HepG2 (cell line): ENCODE data around the gene CASR. TPM values are rescaled to one million over a fixed set of nuclear protein-coding genes. Genes with fewer than 3 reads are reported as not detected.

Source experiments
- ATAC-seq: fragments of 200-7000 bp; cut with Tn5 transposase; 3 replicates; pipeline ENCODE4 v1.9.1; 2020; ENCODE audit warnings: mild to moderate bottlenecking, moderate library complexity
- BruUV-seq: library from RNA; stranded (reverse); fragments of 400-500 nt; replicated peaks from 2 replicates; lab custom pipeline; 2021; lab: Mats Ljungman, UMichigan
- CTCF ChIA-PET: fragments of 300-600 bp; formaldehyde crosslinking; extraction: SDS; loops from one replicate; lab custom pipeline; 2021; ENCODE audit warnings: low total read pairs, inconsistent platforms, low intra/inter-chr PET ratio; lab: Yijun Ruan, JAX
- POLR2A ChIA-PET: fragments of 350-600 bp; sonication (Branson Sonifier 250); formaldehyde crosslinking; loops from one replicate; lab custom pipeline; 2020; ENCODE audit warnings: antibody characterized with exemption, inconsistent platforms; lab: Yijun Ruan, JAX
- DNase-seq: peaks from one replicate; pipeline ENCODE4 v3.0.0-alpha.2; 2015; ENCODE audit warnings: low spot score
- FAIRE-seq: peaks from 3 replicates; lab custom pipeline; 2011; peaks lifted over from hg19 to GRCh38; lab: Jason Lieb, UNC
- H2AFZ ChIP-seq: one replicate; pipeline ENCODE4 v1.6.1; 2011; ENCODE audit warnings: low read length, inconsistent platforms
- H3K27ac ChIP-seq: fragments of 300-600 bp; 3 replicates; pipeline ENCODE4 v1.8.0; 2011; ENCODE audit warnings: mixed run types, mild to moderate bottlenecking, mixed read lengths, low read length, inconsistent platforms; ENCODE audit not compliant: insufficient read depth; ENCODE audit errors: extremely low read length
- H3K27me3 ChIP-seq, 2 experiments: fragments of 200-600 bp in 1 of 2; 2 replicates in 1 of 2; 3 replicates in 1 of 2; pipeline versions ENCODE4 v1.6.0 to v1.8.0; 2011; ENCODE audit warnings: low read length in 2 of 2, mild to moderate bottlenecking in 2 of 2, moderate library complexity in 2 of 2, inconsistent platforms in 1 of 2; ENCODE audit not compliant: insufficient read depth in 2 of 2, control insufficient read depth in 1 of 2
- H3K36me3 ChIP-seq, 2 experiments: fragments of 200-600 bp in 1 of 2; replicated peaks in 1 of 2; 2 replicates in 1 of 2; 3 replicates in 1 of 2; pipeline versions ENCODE4 v1.5.1 to v1.8.0; 2011; ENCODE audit warnings: low read length in 2 of 2, inconsistent platforms in 1 of 2; ENCODE audit not compliant: insufficient read depth in 2 of 2, control insufficient read depth in 1 of 2
- H3K4me1 ChIP-seq: 2 replicates; pipeline ENCODE4 v1.5.1; 2012; ENCODE audit warnings: low read length, inconsistent platforms; ENCODE audit not compliant: insufficient read depth
- H3K4me2 ChIP-seq: 2 replicates; pipeline ENCODE4 v1.6.0; 2011; ENCODE audit warnings: low read depth, low read length, inconsistent platforms
- H3K4me3 ChIP-seq, 3 experiments: fragments of 200-600 bp in 1 of 3; sonication (generic), shearing (Covaris generic) in 1 of 3; replicated peaks in 1 of 3; 2 replicates each; pipeline ENCODE4 v1.5.1; 2011 to 2016; ENCODE audit warnings: low read length in 3 of 3, inconsistent platforms in 2 of 3, low read depth in 2 of 3, mild to moderate bottlenecking in 2 of 3, control low read depth in 1 of 3, mixed read lengths in 1 of 3; ENCODE audit not compliant: insufficient read depth in 1 of 3
- H3K79me2 ChIP-seq: one replicate; pipeline ENCODE4 v1.6.1; 2011; ENCODE audit warnings: low read length, inconsistent platforms; ENCODE audit not compliant: insufficient read depth
- H3K9ac ChIP-seq: 2 replicates; pipeline ENCODE4 v1.6.0; 2011; ENCODE audit warnings: mild to moderate bottlenecking, low read depth, low read length, inconsistent platforms; ENCODE audit not compliant: insufficient read depth
- H3K9me3 ChIP-seq: 2 replicates; pipeline ENCODE4 v1.5.1; 2012; ENCODE audit warnings: mild to moderate bottlenecking, low read length
- H4K20me1 ChIP-seq: 2 replicates; pipeline ENCODE4 v1.6.0; 2011; ENCODE audit warnings: inconsistent platforms, mild to moderate bottlenecking, low read length, moderate library complexity; ENCODE audit not compliant: insufficient read depth
- CBX2 ChIP-seq, 2 experiments: fragments of 200-600 bp in 1 of 2; sonication (generic); formaldehyde crosslinking in 1 of 2; IDR thresholded peaks; 2 replicates each; pipeline versions ENCODE4 v1.7.0 to v1.8.1; 2018 to 2022; ENCODE audit warnings: low read depth in 2 of 2, low read length in 1 of 2, mild to moderate bottlenecking in 1 of 2, missing genetic modification reagents in 1 of 2
- JDP2 ChIP-seq: sonication (generic); formaldehyde crosslinking; IDR thresholded peaks from 2 replicates; pipeline ENCODE4 v1.8.1; 2022; ENCODE audit warnings: missing genetic modification reagents, borderline replicate concordance
- JUND ChIP-seq: sonication (generic); formaldehyde crosslinking; IDR thresholded peaks from 2 replicates; pipeline ENCODE4 v1.8.0; 2022; ENCODE audit warnings: mild to moderate bottlenecking, missing genetic modification reagents
- ZNF501 ChIP-seq: sonication (generic); formaldehyde crosslinking; IDR thresholded peaks from 2 replicates; pipeline ENCODE4 v1.5.1; 2020; ENCODE audit warnings: mild to moderate bottlenecking, moderate library complexity, missing genetic modification reagents
- ZNF549 ChIP-seq: sonication (generic); formaldehyde crosslinking; IDR thresholded peaks from 2 replicates; pipeline ENCODE4 v1.5.0; 2020; ENCODE audit warnings: missing genetic modification reagents
- ZNF557 ChIP-seq: sonication (generic); formaldehyde crosslinking; IDR thresholded peaks from 2 replicates; pipeline ENCODE4 v1.4.0; 2020; ENCODE audit warnings: missing genetic modification reagents
- ZNF720 ChIP-seq: sonication (generic); formaldehyde crosslinking; IDR thresholded peaks from 2 replicates; pipeline ENCODE4 v1.4.0; 2020; ENCODE audit warnings: missing genetic modification reagents
- WGBS: methylation state at CpG from one replicate; pipeline ENCODE4 v1.1.6; 2017; ENCODE audit warnings: low lambda C conversion rate; 5-methylcytosine and 5-hydroxymethylcytosine counted together
- in situ Hi-C: cut with HindIII; loops from 2 replicates; pipeline ENCODE4 v1.10.0; 2017; ENCODE audit warnings: low pct_unique_long_range_greater_than_20kb; ENCODE audit not compliant: extremely low pct_ligation_motif_present
- intact Hi-C: fragments of 100-400 bp; cut with micrococcal nuclease; formaldehyde crosslinking; loops from one replicate; pipeline ENCODE4 v1.10.0; 2022; ENCODE audit not compliant: unreplicated experiment
- polyA plus RNA-seq, 8 experiments: library from polyadenylated mRNA; depleted of rRNA in 3 of 8; stranded (reverse) in 7 of 8; unstranded in 1 of 8; fragments of >200 nt; fragmentation: Illumina TruSeq in 4 of 8; extraction: Trizol in 4 of 8; gene quantifications; 2 replicates each; pipeline versions ENCODE4 v1.2.1 to v1.2.3, GENCODE V29; 2011 to 2016; ENCODE audit warnings: low read depth in 4 of 8, missing spikeins in 1 of 8, mixed read lengths in 1 of 8; ENCODE audit not compliant: insufficient read depth in 1 of 8
- total RNA-seq, 5 experiments: library from RNA; depleted of rRNA; stranded (reverse); fragments of >200 nt; fragmentation: Illumina TruSeq; extraction: Trizol; gene quantifications; 2 replicates each; pipeline ENCODE4 v1.2.3, GENCODE V29; 2016; ENCODE audit warnings: low read depth in 1 of 5
- TF ChIP-seq, protein P1 (sequence below): sonication (generic); formaldehyde crosslinking; IDR thresholded peaks from 2 replicates; pipeline ENCODE4 v1.5.0; 2020; ENCODE audit warnings: missing genetic modification reagents
- TF ChIP-seq, protein P2 (sequence below): sonication (generic); formaldehyde crosslinking; IDR thresholded peaks from 2 replicates; pipeline ENCODE4 v1.8.0; 2022; ENCODE audit warnings: mild to moderate bottlenecking, missing genetic modification reagents; ENCODE audit not compliant: insufficient replicate concordance

Gene CASR
- total and polyA plus RNA-seq, 2 of the 13 experiments (the other 11 are each of a cell fraction or from before 2014, with no cell fraction given) = not detected

DNA sequence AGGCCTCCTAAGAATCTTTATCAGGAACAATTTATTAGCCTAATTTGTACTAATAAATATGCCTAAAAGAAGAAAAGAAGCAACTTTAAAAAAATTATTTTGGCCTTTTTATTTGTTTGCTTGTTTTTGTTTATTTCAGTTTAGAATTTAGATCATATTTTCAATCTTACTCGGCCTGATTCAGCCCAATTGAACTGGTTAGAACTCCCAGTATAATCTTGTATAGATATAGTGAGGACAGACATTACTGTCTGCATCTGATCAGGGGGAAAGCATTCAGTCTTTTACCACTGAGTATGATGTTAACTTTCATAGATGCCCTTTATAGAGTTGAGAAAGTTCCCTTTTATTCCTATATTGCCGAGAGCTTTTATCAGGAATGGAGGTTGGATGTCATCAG lies 85.6 kb downstream of the CASR start:
- FAIRE-seq (no peak), DNase-seq (no peak), ATAC-seq (no peak)
- CTCF ChIA-PET = no interaction called here
- Histone ChIP-seq H3K27ac (no peak overlapping the region), H3K36me3 (no peaks in the 10 kb centered on the region), H3K4me2 (no peak overlapping the region), H3K4me3 (no peak overlapping the region), H3K9ac (no peak overlapping the region), H3K9me3 (no peaks in the 10 kb centered on the region), H3K4me1 (no peaks in the 10 kb centered on the region), H3K27me3 (no peaks in the 10 kb centered on the region; a peak in 1 of 5 replicates), H3K79me2 (no peaks in the 10 kb centered on the region), H2AFZ (no peak overlapping the region), H4K20me1 (no peaks in the 10 kb centered on the region)
- POLR2A ChIA-PET = no interaction called here
- TF ChIP-seq ZNF557 (CRISPR knock-in tag) (no peak), CBX2 (IDR thresholded peaks at IDR 0.05; ENCODE audit: low read depth, low read length) (no peak), CBX2 (CRISPR knock-in tag; IDR thresholded peaks at IDR 0.05; ENCODE audit: low read depth) (no peak), JDP2 (CRISPR knock-in tag) (no peak), JUND (CRISPR knock-in tag) (no peak), ZNF549 (CRISPR knock-in tag) (no peak), ZNF501 (no peak), ZNF720 (CRISPR knock-in tag) (no peak)
- TF ChIP-seq, protein P1, sequence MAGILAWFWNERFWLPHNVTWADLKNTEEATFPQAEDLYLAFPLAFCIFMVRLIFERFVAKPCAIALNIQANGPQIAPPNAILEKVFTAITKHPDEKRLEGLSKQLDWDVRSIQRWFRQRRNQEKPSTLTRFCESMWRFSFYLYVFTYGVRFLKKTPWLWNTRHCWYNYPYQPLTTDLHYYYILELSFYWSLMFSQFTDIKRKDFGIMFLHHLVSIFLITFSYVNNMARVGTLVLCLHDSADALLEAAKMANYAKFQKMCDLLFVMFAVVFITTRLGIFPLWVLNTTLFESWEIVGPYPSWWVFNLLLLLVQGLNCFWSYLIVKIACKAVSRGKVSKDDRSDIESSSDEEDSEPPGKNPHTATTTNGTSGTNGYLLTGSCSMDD (CRISPR knock-in tag) = no peak
- TF ChIP-seq, protein P2, sequence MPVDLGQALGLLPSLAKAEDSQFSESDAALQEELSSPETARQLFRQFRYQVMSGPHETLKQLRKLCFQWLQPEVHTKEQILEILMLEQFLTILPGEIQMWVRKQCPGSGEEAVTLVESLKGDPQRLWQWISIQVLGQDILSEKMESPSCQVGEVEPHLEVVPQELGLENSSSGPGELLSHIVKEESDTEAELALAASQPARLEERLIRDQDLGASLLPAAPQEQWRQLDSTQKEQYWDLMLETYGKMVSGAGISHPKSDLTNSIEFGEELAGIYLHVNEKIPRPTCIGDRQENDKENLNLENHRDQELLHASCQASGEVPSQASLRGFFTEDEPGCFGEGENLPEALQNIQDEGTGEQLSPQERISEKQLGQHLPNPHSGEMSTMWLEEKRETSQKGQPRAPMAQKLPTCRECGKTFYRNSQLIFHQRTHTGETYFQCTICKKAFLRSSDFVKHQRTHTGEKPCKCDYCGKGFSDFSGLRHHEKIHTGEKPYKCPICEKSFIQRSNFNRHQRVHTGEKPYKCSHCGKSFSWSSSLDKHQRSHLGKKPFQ (CRISPR knock-in tag) = no peak
- intact Hi-C loops (no loop called here), in situ Hi-C loops (no loop called here)
- no TSS peak for BruUV-seq
- 17% methylated on average over 2 of the region's 2 CpGs for WGBS
